Measurements from ENCODE around the gene ALDH1A1. TPM values are rescaled to one million over a fixed set of nuclear protein-coding genes. Genes with fewer than 3 reads are reported as not detected.
"Not testable (repeated sequence)": the region's sequence is repeated elsewhere in the genome, so short reads cannot be mapped to it uniquely, and the experiment has no call there.

The ALDH1A1 gene
- polyA plus RNA-seq, 1 donor (not counting 4 experiments of a cell fraction or from before 2014, with no cell fraction given), result 0.08 TPM

DNA sequence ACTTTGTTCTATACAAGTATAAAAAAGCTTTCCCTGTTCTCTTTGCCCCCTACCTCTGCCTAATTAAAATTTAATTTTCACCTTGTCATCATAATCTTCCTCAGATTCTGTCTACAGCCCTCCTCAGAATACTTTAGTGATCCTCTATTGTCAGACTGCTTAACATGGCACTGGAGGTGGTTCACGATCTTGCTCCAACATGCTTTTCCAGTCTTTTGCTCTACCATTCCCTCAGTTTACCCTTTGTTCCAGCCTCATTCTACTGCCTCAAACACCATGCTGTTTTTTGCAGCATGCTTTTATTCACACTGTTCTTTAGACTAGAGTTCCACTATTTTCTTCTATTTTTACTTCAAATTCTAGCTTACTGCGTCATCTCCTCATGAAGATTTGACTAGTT, 10.4 kb downstream of the ALDH1A1 start:
- H3K4me2 ChIP-seq (ENCODE audit: control insufficient read depth, extremely low read depth, insufficient read depth, low read depth, low read length), result no peak overlapping the region
- no peak overlapping the region for H3K27ac ChIP-seq (ENCODE audit: control insufficient read depth, insufficient read depth, low read length)
- no peaks in the 10 kb centered on the region for H3K36me3 ChIP-seq (ENCODE audit: control insufficient read depth in 2 of 2, extremely low read depth in 1 of 2, insufficient read depth in 2 of 2, low read length in 2 of 2)
- H3K4me1 ChIP-seq (ENCODE audit: control insufficient read depth, extremely low read depth, insufficient read depth, low read length), result no peaks in the 10 kb centered on the region
- FAIRE-seq, result no peak
- no peaks in the 10 kb centered on the region for H4K20me1 ChIP-seq (ENCODE audit: control insufficient read depth, extremely low read depth, insufficient read depth, low read length)
- H3K79me2 ChIP-seq (ENCODE audit: control insufficient read depth, insufficient read depth, low read length), result no peaks in the 10 kb centered on the region
- no peaks in the 10 kb centered on the region for H3K9me1 ChIP-seq (ENCODE audit: control insufficient read depth, extremely low read depth, insufficient read depth, low read length)
- dilution Hi-C loops (cut with MboI; ENCODE audit: extremely low pct_ligation_motif_present, low sequenced_read_pairs), result no loop called here
- DNase-seq (ENCODE audit: low read depth, low spot score), result no peak
- H3K9ac ChIP-seq (ENCODE audit: control insufficient read depth, extremely low read depth, insufficient read depth, low read length), result no peak overlapping the region
- TF ChIP-seq CTCF (optimal IDR thresholded peaks at IDR 0.05 in 1 of 3, IDR thresholded peaks at IDR 0.05 in 1 of 3, conservative IDR thresholded peaks at IDR 0.05 in 1 of 3; ENCODE audit: extremely low read depth in 1 of 3, insufficient read depth in 2 of 3, low read length in 3 of 3), result no peak
- no peak for TF ChIP-seq EZH2 (IDR thresholded peaks at IDR 0.05; ENCODE audit: low read length)
- no peaks in the 10 kb centered on the region for H3K9me3 ChIP-seq (ENCODE audit: control insufficient read depth, low read depth, low read length)
- H3K27me3 ChIP-seq (ENCODE audit: control insufficient read depth, extremely low read depth, insufficient read depth, low read length), result no peaks in the 10 kb centered on the region
- H2AFZ ChIP-seq (ENCODE audit: control insufficient read depth, low read length), result no peak overlapping the region
- no peak overlapping the region for H3K4me3 ChIP-seq (ENCODE audit: control insufficient read depth in 2 of 3, extremely low read depth in 1 of 3, insufficient read depth in 2 of 3, low read depth in 1 of 3, low read length in 3 of 3)

- dilution Hi-C loops (cut with MboI; ENCODE audit: extremely low pct_ligation_motif_present, low sequenced_read_pairs); FAIRE-seq; H4K20me1 ChIP-seq (ENCODE audit: control insufficient read depth, extremely low read depth, insufficient read depth, low read length); H3K79me2 ChIP-seq (ENCODE audit: control insufficient read depth, insufficient read depth, low read length); H3K9ac ChIP-seq (ENCODE audit: control insufficient read depth, extremely low read depth, insufficient read depth, low read length); H3K4me1 ChIP-seq (ENCODE audit: control insufficient read depth, extremely low read depth, insufficient read depth, low read length); H3K4me3 ChIP-seq (ENCODE audit: control insufficient read depth in 2 of 3, extremely low read depth in 1 of 3, insufficient read depth in 2 of 3, low read depth in 1 of 3, low read length in 3 of 3); H3K9me1 ChIP-seq (ENCODE audit: control insufficient read depth, extremely low read depth, insufficient read depth, low read length); H3K27me3 ChIP-seq (ENCODE audit: control insufficient read depth, extremely low read depth, insufficient read depth, low read length); H3K36me3 ChIP-seq (ENCODE audit: control insufficient read depth in 2 of 2, extremely low read depth in 1 of 2, insufficient read depth in 2 of 2, low read length in 2 of 2); H3K9me3 ChIP-seq (ENCODE audit: control insufficient read depth, low read depth, low read length); DNase-seq (ENCODE audit: low read depth, low spot score); H3K4me2 ChIP-seq (ENCODE audit: control insufficient read depth, extremely low read depth, insufficient read depth, low read depth, low read length); H2AFZ ChIP-seq (ENCODE audit: control insufficient read depth, low read length); H3K27ac ChIP-seq (ENCODE audit: control insufficient read depth, insufficient read depth, low read length): not testable (repeated sequence)
Measured at GRCh38 chr9:72939581-72939980, 13.3 kb downstream of the ALDH1A1 start.

GRCh38 chr9:72937545-72937944, 15.3 kb downstream of the ALDH1A1 start:
- no peak overlapping the region for H3K4me2 ChIP-seq (ENCODE audit: control insufficient read depth, extremely low read depth, insufficient read depth, low read depth, low read length)
- dilution Hi-C loops (cut with MboI; ENCODE audit: extremely low pct_ligation_motif_present, low sequenced_read_pairs), result no loop called here
- H3K36me3 ChIP-seq (ENCODE audit: control insufficient read depth in 2 of 2, extremely low read depth in 1 of 2, insufficient read depth in 2 of 2, low read length in 2 of 2), result no peaks in the 10 kb centered on the region
- no peak overlapping the region for H3K27ac ChIP-seq (ENCODE audit: control insufficient read depth, insufficient read depth, low read length)
- no peak overlapping the region for H3K9ac ChIP-seq (ENCODE audit: control insufficient read depth, extremely low read depth, insufficient read depth, low read length)
- H3K4me3 ChIP-seq (ENCODE audit: control insufficient read depth in 2 of 3, extremely low read depth in 1 of 3, insufficient read depth in 2 of 3, low read depth in 1 of 3, low read length in 3 of 3), result no peak overlapping the region
- TF ChIP-seq EZH2 (IDR thresholded peaks at IDR 0.05; ENCODE audit: low read length) (no peak), CTCF (optimal IDR thresholded peaks at IDR 0.05 in 1 of 3, IDR thresholded peaks at IDR 0.05 in 1 of 3, conservative IDR thresholded peaks at IDR 0.05 in 1 of 3; ENCODE audit: extremely low read depth in 1 of 3, insufficient read depth in 2 of 3, low read length in 3 of 3) (no peak)
- DNase-seq (ENCODE audit: low read depth, low spot score) (no peak), FAIRE-seq (no peak)
- H3K27me3 ChIP-seq (ENCODE audit: control insufficient read depth, extremely low read depth, insufficient read depth, low read length), result no peaks in the 10 kb centered on the region
- no peak overlapping the region for H2AFZ ChIP-seq (ENCODE audit: control insufficient read depth, low read length)
- no peaks in the 10 kb centered on the region for H3K9me3 ChIP-seq (ENCODE audit: control insufficient read depth, low read depth, low read length)
- H3K9me1 ChIP-seq (ENCODE audit: control insufficient read depth, extremely low read depth, insufficient read depth, low read length), result no peaks in the 10 kb centered on the region
- no peaks in the 10 kb centered on the region for H4K20me1 ChIP-seq (ENCODE audit: control insufficient read depth, extremely low read depth, insufficient read depth, low read length)
- no peaks in the 10 kb centered on the region for H3K4me1 ChIP-seq (ENCODE audit: control insufficient read depth, extremely low read depth, insufficient read depth, low read length)
- H3K79me2 ChIP-seq (ENCODE audit: control insufficient read depth, insufficient read depth, low read length), result no peaks in the 10 kb centered on the region
